Ammon's horn (tissue), 1 donor: ENCODE measurements around the gene ATP23.
A peak's percentile ranks its signal among the peaks of the same experiment; 100 is the strongest.

Experiments
- DNase-seq: peaks from one replicate; pipeline ENCODE4 v3.0.0-alpha.2; 2016; ENCODE audit warnings: low spot score

ATP23 gene, protein sequence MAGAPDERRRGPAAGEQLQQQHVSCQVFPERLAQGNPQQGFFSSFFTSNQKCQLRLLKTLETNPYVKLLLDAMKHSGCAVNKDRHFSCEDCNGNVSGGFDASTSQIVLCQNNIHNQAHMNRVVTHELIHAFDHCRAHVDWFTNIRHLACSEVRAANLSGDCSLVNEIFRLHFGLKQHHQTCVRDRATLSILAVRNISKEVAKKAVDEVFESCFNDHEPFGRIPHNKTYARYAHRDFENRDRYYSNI

DNA sequence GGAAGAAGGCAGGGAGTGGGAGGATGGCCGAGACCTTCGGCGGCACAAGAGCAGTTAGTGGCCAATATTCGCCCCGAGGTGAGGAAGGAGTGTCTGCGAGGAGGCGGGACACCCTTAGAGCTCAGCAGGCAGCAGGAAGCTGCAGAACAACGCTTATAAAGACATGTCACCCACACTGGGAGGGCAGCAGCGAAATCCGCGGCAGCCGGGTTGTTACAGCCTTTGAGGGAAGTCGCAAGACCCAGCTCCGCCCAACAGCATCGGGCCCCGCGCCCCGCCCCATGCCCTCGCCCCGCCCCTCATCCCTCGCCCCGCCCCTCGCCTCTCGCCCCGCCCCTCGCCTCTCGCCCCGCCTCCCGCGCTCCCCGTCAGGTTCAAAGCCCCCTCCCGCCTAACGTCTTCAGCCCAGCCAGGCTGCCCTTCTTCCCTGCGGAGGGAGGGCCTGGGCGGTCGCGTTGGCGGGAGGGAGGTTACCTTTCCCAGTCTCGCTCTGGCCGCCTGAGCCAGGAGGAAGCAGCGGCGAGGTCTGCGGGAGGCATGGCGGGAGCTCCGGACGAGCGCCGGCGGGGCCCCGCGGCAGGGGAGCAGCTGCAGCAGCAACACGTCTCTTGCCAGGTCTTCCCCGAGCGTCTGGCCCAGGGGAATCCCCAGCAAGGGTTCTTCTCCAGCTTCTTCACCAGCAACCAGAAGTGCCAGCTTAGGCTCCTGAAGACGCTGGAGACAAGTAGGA, at the start of gene ATP23:
Gene ATP23, plus strand, starts transcription at position 403 of the 730 bp plus-strand sequence. Its CDS starts 135 bp downstream, at position 538.
- peak; percentile 95 for DNase-seq

DNA sequence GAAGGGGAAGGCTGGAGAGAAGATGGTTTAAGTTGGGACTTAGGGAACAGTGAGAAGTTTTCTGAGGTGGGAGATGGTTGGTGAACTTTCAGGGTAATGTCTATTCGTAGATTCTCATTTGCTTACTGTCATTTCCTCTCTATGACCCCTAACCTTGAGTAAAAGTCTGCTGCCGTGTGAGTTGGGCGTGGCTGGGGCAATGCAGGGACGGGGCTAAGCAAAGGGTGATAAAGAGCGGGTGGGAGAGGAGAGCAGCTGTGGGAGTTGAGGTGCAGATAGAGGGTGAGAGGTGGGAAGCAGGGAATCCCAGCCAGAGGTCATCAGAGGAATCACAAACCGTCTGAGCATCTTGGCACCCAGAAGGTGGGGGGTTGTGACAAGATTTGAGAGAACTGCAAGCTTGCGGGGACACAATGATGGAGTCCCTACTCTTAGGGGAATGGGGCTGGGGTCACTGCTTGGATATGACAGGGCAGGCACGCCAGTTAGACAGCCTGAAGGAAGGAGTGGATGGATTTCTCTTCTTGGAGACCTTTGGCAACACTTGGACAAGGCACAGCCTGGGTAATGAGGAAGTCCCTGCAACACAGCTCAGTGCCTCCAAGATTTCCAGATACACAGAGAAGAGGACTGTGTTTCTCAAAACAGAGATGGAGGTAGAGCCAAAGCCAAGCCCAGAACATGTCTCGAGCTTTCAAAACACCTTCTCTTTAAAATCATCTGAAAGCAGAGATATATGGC, 49.0 kb upstream of the ATP23 start:
- no peak for DNase-seq

DNA sequence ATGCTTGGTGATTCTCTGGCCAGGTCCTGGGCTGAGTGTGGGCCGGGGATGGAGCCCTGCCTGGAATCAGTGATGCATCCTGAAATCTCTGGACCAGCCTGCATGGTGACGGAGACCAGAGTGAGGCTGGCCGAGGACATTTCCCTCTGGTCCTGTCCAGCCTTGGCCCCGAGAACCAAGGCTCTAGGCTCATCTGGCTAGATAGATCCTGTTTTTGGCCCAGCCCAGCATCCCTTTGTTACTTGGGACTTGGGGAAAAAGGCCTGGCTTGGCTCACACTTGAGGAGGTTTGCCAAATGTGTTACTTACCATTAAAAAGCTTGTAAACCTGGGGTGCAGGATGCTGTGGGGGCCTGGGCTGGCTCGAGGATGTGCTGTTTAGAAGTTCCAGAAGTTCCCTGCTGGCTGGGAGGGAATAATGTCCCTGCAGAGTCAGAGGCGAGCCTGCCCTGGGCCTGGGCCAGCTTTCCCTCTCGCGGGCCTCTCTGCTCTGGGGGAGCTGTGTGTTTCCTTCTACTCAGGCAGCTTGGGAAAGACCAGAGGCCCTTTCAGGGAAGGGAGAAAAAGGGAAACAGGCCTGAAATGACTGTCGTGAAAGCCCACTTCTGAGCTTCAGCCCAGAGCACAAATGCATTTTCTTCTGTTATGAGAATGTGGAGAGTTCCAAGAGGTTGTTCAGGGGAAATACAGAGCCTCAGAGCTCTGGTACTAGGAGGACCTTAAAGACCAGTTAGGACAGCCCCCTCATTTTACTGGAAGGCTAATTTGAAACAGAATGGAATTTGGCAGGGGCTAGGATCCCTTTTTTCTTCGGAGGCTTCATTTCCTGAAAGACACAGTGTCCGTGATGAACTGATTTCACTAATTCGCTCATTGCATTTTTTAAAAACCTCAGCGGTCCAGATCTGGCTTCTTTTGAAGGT, 47.7 kb upstream of the ATP23 start:
- DNase-seq = peak; percentile 88

DNA sequence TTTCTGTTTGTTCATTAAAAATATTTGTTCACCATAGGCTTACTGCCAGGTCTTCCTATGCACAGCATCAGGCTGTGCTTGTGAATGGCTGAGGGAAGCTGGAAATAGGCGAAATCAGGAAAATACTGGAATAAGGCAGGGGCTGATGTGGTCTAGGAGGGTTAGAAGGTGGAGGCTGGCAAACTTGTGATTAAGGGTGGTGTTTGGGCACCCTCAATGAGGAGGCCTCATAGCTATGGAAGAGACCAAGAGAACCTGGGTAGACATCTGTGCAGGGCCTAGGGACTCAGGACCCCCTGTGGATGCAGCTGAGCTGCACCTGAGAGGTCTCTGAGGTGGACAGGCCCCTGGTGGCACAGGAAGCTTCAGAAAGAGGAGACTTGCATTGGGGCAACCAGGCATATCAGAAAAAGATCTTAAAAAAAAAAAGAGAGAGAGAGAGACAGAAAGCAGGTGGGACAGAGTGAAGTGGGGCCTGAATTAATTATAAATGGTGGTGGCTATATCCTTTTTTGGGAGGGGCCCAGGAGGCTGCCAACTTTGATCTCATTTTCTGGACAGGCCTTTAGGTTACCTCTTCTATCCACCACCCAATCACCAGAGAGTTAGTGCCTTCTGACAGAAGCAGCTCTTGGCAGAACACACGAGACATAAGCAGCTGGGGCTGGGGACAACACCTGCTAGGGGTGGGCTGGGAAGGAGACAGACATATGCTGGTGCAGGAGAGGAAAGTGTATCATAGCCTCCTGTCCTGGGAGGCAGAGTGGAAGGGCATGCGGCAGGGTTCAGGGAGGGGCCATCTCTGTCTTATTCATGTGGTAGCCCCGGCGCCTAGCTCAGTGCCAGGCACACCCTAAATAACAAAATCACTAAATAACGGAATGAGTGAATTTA, 46.7 kb upstream of the ATP23 start:
- no peak for DNase-seq

DNA sequence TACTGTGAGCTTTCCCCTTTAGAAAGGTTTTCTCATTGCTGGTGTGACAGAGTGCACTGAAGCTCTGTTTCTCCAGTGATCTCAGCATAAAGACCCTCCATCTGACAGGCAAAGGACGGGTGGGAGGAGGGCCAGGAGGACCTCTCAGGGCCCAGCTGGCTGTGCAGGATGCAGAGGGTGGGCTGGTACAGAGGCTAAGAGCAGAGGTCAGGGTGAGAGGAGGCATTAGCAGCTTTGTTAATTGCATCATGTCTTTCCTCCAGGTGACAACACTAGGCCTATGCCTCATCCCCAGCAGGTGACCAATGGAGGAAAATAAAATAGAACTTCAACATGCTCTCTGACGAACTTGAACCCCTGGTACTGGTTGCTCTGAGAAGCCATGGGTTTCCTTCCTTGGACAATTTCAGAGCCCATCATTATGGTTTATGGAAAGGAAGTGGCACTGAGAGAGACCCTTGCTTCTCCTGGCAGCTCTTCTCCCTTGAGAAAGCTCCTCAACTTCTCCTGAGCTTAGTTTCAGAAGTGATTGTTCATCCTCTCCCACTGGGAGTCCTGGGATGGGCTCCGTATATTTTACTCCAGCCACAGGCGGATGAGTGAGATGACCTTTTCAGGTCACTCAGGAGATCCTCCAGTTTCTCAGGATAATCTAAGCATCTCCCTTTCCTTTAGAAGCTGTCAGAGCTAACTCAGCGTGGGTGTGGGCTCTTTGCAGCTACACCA, 45.8 kb upstream of the ATP23 start:
- DNase-seq = no peak

DNA sequence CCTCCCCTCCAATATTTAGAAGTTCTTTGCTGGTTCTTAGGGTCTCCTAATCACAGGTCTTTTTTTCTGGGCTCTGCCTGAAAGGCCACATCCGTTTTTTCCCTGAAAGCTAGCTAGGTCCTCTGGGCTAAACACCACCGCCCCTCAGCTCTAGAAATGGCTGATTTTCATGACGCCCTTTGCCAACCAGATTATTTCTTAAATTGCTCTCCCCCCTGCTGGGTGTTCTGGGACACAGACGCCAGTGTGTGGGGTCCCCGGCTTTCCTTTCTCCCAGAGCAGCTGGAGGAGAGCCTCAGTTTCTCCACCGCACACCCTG, 45.3 kb upstream of the ATP23 start:
- DNase-seq = no peak

DNA sequence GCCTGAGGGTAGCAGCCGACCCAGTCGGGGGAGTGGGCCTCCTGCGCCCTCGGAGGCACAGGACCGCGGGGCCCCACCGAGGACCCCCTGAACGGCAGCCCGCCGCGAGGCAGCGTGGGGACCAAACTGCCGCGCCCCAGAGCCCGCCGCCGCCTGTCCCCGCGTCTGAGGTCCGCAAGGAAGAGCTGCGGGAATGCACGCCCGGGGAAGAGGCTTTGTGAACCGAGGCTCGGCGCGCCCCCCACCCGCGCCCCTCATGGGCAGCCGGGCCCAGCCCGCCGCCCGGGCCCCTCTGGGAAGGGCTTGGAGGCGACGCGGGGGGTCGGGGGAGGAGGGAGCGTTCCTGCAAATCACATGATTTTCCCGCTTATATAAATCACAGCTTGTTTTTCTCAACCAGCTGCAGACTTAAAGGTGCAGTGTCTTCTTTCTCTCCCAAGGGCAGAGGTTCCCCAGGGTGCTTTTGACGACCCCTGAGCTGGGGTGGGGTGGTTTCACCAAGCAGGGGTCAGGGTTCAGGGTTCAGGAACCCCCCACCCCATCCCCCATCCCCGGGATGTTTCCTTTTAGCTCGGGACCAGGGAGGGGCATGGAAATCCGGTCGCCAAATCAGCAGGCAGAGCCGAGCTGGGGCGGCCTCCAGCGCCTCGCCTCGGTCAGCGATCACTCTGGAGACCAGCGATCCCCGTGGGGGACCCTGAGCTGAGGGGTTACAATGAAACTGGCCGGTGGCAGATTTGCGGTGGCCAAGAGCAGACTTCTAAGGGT, 44.7 kb upstream of the ATP23 start:
- DNase-seq = peak; percentile 87

DNA sequence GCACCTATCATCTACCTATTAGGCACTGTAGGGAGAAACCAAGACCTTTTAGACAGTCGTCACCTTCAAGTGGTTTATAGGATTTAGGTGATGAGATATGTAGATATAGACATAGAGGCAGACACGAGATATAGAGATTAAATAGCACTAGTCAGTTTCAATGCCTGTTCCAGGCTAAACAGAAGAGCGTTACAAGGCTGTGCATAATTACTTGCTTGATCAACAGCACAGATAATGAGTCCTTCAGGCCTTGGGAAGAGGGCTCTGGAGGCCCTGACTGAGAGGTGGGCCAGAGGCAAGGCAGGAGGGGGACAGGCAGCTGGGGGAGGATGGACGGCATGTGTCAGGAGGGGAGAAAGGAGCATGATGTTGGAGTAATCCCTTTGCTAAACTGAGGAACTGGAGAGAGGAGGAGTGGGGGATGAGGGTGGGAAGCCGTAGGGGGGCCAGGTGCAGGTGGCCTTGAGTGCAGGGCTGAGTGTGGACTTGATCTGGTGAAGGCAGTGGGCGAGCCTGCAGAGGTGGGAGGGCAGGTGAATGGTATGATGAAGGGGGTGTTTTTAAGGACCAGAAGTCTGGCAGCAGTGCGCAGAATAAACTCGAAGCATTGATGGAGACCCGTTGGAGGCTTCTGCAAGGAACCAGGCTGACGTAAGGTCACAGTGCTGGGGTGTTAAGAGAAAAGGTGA, 43.9 kb upstream of the ATP23 start:
- no peak for DNase-seq

DNA sequence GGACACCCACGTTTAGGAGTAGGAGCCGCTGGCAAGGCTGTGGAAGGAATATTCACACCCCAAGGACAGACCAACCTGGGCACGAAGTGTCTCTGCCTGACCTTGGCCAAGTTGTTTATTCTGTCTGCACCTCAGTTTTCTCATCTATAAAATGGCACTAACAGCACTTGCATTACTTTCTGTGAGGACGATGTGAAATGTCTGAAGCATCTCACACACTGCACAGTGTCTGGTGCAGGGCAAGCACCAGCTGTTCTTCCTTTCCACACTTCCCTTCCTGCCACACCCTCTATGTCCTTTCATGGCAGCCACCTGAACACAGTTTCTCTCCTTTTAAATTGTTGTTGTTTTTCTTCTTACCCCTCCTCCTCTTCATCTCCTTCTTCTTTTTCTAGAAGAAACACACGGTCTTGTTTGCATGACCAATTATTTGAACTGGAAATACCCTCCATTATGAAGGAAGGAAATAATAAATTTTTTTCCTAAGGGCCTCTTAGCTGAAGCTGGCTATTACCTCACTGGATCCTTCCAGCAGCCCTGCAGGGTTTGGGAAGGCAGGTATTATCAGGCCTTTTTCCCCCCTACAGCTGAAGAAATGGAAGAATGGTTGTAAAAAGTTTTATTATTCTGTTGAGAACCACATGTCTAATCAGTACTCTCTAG, 42.9 kb upstream of the ATP23 start:
- DNase-seq = no peak

DNA sequence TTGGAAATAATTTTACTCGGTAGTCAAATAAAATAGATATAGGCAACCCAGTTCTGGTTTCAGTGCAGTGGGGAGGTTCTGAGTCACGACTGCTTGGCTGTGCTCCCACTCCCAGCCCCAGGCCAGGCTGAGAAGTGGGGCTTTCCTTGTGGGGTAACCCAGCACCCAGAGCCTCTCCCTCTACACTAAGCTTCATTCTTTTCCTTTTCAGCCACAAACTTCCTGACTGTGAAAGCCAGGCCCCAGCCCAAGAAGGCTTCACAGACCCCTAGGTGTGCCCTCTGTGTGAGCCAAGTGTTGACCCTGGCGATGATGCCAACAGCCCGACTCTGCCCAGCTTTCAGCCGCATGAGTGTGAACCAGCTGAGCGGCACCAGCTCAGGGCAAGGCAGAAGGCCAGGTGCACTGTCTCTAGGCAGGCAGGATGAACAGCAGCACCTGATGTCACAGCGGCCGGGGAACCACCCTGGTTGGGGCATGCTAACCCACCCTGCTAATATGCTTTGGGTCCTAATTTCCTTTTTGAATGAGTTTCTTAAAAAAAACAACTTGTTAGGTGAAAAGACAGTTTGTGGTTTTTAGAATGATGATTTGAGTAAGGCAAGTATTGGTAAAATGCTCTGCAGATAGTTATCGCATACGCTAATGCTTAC, 42.2 kb upstream of the ATP23 start:
- DNase-seq = no peak

DNA sequence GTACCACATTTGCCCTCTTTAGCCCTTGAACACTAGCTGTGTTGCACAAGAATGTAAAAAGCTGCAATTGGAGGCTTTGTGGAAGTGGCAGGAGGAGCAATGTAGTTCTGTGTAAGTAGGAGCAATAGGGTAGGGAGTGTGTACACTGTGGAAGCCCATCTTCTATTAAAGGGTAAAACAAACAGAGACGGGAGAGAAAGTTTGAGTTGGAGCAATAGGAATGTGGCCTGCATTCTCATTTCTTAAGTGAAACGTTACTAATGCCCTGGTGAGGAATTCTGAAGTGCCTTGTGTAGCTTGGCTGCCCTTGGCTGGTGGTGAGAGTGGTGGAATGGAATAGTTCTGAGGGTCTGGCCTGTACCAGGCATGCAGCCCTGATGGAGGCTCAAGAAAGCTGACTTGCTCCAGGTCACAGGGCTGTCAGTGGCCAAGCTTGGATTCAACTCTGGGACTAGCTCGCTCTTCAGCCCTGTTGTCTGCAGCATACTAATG, 38.8 kb upstream of the ATP23 start:
- DNase-seq = no peak

DNA sequence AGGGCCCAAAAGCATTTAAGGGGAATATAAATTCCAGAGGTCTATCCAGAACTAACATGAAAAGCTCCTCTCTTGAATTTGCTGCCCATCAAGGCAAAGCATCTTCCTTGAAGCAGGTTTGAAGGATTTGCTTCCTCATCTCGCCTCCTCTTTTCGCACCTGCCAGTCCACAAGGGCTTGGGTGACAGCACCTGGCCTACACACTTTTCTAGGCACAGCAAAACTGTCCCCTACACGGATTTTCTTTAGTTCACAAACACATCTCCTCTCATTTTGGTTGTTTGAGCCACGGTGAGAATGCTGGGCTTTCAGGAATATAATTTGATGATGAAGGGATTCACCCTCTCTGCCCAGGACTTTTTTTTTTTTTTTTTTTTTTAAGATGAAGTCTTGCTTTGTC, 36.9 kb upstream of the ATP23 start:
- DNase-seq = no peak

DNA sequence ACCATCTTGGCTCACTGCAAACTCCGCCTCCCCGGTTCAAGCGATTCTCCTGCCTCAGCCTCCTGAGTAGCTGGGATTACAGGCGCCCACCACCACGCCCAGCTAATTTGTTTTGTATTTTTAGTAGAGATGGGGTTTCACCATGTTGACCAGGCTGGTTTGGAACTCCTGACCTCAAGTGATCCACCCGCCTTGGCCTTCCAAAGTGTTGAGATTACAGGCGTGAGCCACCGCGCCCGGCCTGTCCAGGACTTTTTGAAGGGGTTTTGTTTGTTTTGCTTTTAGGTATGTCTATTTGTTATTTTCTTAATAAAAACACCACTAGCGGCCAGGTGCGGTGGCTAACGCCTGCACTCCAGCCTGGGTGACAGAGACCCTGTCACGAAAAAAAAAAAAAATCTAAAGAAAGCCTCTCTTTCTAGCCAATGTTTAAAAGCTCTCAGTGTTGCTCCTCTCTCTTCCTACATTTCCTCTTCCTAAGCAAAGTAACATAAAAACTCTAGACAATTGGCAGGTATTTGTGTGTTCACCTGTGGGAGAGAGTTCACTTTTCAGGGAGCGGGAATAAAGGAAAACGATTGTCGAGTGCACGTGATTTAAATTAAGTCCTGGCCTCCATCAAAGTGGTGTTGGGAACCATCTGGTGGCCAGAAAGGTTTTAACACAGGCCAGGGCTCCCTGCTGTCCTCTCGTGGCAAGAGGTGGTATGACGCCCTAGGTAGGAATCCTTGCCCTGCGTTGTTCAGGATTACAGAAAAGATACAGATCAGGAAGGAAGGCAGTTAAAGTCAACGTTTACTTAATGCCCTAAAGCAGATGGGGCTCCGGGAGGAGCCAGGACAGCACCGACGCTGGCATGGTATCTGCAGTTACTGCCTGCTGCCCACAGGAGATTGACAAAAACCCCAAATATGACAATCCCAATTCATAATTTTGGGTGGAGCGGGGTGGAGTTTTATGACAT, 36.2 kb upstream of the ATP23 start:
- peak; percentile 91 for DNase-seq

DNA sequence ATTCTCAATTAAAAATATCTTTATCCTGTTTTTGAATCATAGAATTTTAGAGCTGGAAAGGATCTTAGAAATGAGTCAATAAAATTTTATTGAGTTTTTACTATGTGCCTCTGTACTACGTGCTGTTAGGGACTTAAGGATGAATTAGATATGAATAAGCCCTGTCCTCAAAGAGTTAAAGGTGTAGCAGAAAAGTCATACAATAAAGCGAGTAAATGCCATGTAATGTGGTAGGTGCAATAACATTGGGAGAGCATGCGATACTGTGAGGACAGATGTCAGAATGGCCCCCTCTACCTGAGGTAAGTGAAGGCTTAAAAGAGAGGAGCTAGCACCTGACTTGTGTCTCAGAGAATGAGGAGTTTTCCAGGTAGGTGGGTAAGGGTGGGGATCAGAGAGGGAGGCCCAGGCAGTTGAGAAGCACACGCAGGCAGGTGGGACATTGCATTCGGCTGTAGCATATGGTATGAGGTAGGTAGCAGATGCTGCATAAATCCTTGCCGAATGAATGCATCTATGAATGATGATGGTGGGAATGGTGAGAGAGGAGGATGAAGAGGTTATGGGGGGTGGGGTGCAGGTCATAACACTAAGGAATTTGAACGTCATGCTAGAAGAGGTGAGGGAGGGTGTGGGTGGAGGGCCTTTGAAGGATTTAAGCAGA, 35.4 kb upstream of the ATP23 start:
- no peak for DNase-seq

DNA sequence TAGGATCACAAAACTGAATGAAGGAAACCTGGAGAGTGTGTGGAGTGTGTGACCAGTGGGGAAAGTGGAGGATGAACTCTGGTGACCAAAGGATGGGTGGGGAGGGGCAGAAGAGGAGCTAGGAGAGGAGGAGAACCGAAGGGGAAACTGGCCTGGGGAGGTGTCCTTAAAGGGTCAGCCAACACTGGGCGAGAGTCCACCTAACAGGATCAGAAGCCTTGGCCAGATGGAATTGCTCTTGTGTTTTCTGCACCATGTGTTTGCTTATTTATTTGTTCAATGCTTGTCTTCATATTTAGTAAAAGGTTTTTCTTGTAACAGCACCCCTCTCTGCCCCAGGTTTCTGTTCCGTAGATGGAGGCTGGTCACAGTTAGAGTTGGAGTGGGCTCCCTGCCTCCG, 34.5 kb upstream of the ATP23 start:
- DNase-seq = no peak

DNA sequence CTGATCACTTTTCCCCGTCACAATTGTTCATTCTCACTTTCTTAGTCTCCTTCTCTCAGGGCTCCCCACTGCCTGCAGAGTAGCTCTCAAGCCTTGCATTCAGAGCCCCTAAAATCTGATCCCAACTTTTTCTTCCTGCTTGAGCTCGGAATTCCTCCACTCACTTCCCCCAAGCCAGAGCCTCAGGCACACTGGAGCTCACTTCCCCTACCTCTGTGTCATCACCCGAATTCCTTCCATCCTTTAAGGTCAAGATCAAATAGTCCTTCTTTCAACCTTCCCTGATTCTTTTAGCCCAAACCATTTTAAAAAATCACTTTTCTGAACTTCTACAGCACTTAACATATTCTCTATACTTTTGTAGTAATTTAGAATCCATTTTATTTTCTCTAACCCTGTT, 34.1 kb upstream of the ATP23 start:
- no peak for DNase-seq
